Psoas muscle (tissue), 8 donors: ENCODE data around the gene ADAT3. TPM values are rescaled to one million over a fixed set of nuclear protein-coding genes. Genes with fewer than 3 reads are reported as not detected.
"Not testable (repeated sequence)": the region's sequence is repeated elsewhere in the genome, so short reads cannot be mapped to it uniquely, and the experiment has no call there.

Experiments
- ATAC-seq, 4 donors: fragments of 200-7000 bp; cut with Tn5 transposase; one replicate each; pipeline ENCODE4 v1.9.1; 2020; ENCODE audit warnings: moderate library complexity in 3 of 4, mild to moderate bottlenecking in 2 of 4
- DNase-seq, 2 donors: peaks; one replicate each; pipeline ENCODE4 v3.0.0-alpha.2; 2020
- H3K27ac ChIP-seq: fragments of 200-600 bp; one replicate; pipeline ENCODE4 v1.8.0; 2022
- H3K27me3 ChIP-seq, 3 donors: fragments of 200-600 bp in 1 of 3; one replicate each; pipeline versions ENCODE4 v1.6.1 to v1.8.0; 2013 to 2022; ENCODE audit warnings: low read length in 2 of 3, mild to moderate bottlenecking in 2 of 3, moderate library complexity in 1 of 3; ENCODE audit not compliant: insufficient read depth in 3 of 3
- H3K36me3 ChIP-seq, 2 donors: fragments of 200-600 bp in 1 of 2; one replicate each; pipeline versions ENCODE4 v1.6.1 to v1.8.0; 2013 to 2022; ENCODE audit warnings: low read depth in 1 of 2, mild to moderate bottlenecking in 1 of 2, moderate library complexity in 1 of 2; ENCODE audit not compliant: insufficient read depth in 1 of 2
- H3K4me1 ChIP-seq: fragments of 200-600 bp; one replicate; pipeline ENCODE4 v1.8.0; 2022
- H3K4me3 ChIP-seq: fragments of 200-600 bp; one replicate; pipeline ENCODE4 v1.8.0; 2022; ENCODE audit warnings: mild to moderate bottlenecking
- H3K9me3 ChIP-seq: fragments of 200-600 bp; one replicate; pipeline ENCODE4 v1.8.0; 2022
- WGBS, 3 donors: extraction: QIAGEN DNeasy Blood & Tissue Kit; methylation state at CpG; one replicate each; pipeline versions ENCODE4 v1.1.6 to v1.1.7; 2013; 5-methylcytosine and 5-hydroxymethylcytosine counted together
- intact Hi-C, 2 donors: fragments of 100-400 bp; cut with DNase I; formaldehyde crosslinking; loops; one replicate each; pipeline versions ENCODE4 v1.11.0 to v1.14.2; 2022
- polyA plus RNA-seq, 3 donors: library from polyadenylated mRNA; stranded (reverse); fragments of 200-250 nt; gene quantifications; one replicate each; pipeline ENCODE4 v1.2.3, GENCODE V29; 2013
- total RNA-seq, 4 donors: library from RNA; stranded (reverse); fragmentation: NEBNext Ultra II Directional in 2 of 4; extraction: Animal tissue kit (Norgen Biotek cat#: 25700) in 2 of 4; gene quantifications; one replicate each; pipeline versions ENCODE4 v1.2.1 to v1.2.4, GENCODE V29; 2021 to 2023
- TF ChIP-seq, protein P1 (sequence below): fragments of 200-600 bp; IDR thresholded peaks from one replicate; pipeline ENCODE4 v1.8.0; 2022; ENCODE audit warnings: antibody characterized with exemption
- donor health status: healthy with polysubstance abuse.
- donor health status: DM: no; HTN: no; CAD: no; lungs with moderate emphysema.
- donor health status: Bipolar disorder and iron deficiency.
- donor health status: healthy.
- donor health status: DM: yes; HTN: yes; CAD: no.
- donor health status: DM: no; HTN: no; CAD: no.
- donor health status: DM: no; HTN: no; CAD: no.
- donor health status: DM: yes; HTN: yes; CAD: no.

ADAT3 gene
- total and polyA plus RNA-seq, 7 donors, result 1.4 to 7.2 (median 2.2) TPM

GRCh38 chr19:1872807-1873523, 32.2 kb upstream of the ADAT3 start:
- Histone ChIP-seq H3K27me3 (no peaks in the 10 kb centered on the region), H3K9me3 (no peaks in the 10 kb centered on the region), H3K4me1 (peaks cover 36% of the 10 kb centered on the region), H3K4me3 (peak overlapping the region; percentile 97), H3K27ac (peak overlapping the region; percentile 100), H3K36me3 (peaks cover 0 to 13% of the 10 kb centered on the region in 2 donors)
- 66 to 74% (median 68%) methylated on average over 21 to 25 of the region's 25 CpGs for WGBS, 3 donors
- intact Hi-C loops, result no loop called here
- DNase-seq (no peak), ATAC-seq (no peak)
- TF ChIP-seq, protein P1, sequence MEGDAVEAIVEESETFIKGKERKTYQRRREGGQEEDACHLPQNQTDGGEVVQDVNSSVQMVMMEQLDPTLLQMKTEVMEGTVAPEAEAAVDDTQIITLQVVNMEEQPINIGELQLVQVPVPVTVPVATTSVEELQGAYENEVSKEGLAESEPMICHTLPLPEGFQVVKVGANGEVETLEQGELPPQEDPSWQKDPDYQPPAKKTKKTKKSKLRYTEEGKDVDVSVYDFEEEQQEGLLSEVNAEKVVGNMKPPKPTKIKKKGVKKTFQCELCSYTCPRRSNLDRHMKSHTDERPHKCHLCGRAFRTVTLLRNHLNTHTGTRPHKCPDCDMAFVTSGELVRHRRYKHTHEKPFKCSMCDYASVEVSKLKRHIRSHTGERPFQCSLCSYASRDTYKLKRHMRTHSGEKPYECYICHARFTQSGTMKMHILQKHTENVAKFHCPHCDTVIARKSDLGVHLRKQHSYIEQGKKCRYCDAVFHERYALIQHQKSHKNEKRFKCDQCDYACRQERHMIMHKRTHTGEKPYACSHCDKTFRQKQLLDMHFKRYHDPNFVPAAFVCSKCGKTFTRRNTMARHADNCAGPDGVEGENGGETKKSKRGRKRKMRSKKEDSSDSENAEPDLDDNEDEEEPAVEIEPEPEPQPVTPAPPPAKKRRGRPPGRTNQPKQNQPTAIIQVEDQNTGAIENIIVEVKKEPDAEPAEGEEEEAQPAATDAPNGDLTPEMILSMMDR, result no peak

GRCh38 chr19:1873524-1874473, 31.4 kb upstream of the ADAT3 start:
- 28 to 43% (median 37%) methylated on average over 29 of the region's 29 CpGs for WGBS, 3 donors
- no peaks in the 10 kb centered on the region for H3K9me3 ChIP-seq
- ATAC-seq, result peak in 1 of 4 donors; percentile 5
- no peaks in the 10 kb centered on the region for H3K27me3 ChIP-seq
- H3K27ac ChIP-seq, result peak overlapping the region; percentile 100
- intact Hi-C loops, result no loop called here
- peak overlapping the region; percentile 97 for H3K4me3 ChIP-seq
- TF ChIP-seq, protein P1, result no peak
- H3K4me1 ChIP-seq, result peaks cover 36% of the 10 kb centered on the region
- DNase-seq, result peak in 1 of 2 donors; percentile 53
- peaks cover 0 to 13% of the 10 kb centered on the region in 2 donors for H3K36me3 ChIP-seq

- TF ChIP-seq, protein P1, result no peak
- Histone ChIP-seq H3K27ac (peak overlapping the region; percentile 100), H3K27me3 (no peaks in the 10 kb centered on the region), H3K36me3 (peaks cover 0 to 15% of the 10 kb centered on the region in 2 donors), H3K4me1 (peaks cover 36% of the 10 kb centered on the region), H3K9me3 (no peaks in the 10 kb centered on the region), H3K4me3 (peak overlapping the region; percentile 97)
- WGBS, 3 donors, result 13 to 21% (median 14%) methylated on average over 16 of the region's 16 CpGs
- intact Hi-C loops, result no loop called here
- DNase-seq (no peak), ATAC-seq (no peak)
Measured at GRCh38 chr19:1874554-1875185, 30.5 kb upstream of the ADAT3 start.

DNA sequence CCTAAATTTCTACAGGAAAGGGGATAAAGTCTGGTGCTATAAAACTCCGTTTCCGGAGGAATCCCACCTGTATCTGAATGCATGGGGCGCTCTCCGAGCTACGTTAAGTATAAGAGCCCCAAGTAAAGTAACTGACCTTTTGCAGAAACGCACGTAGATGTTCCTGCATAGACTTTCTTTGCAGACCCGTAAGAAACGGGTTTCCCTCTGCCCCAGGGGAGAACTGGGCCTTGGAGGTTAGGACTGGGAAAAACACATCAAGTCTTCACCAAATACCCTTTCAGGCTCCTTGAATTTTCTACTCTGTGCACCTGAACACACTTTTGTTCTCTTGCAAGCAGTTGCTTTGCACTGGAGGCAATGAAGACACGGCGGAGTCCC, 29.9 kb upstream of the ADAT3 start:
- Histone ChIP-seq H3K36me3 (peaks cover 0 to 15% of the 10 kb centered on the region in 2 donors), H3K4me1 (peaks cover 36% of the 10 kb centered on the region), H3K27ac (peak overlapping the region; percentile 100), H3K4me3 (peak overlapping the region; percentile 97)
- intact Hi-C loops, H3K27me3 ChIP-seq, H3K9me3 ChIP-seq, DNase-seq: not testable (repeated sequence)
- ATAC-seq, result peak in 1 of 4 donors; percentile 1
- WGBS, 3 donors, result 2 to 6% (median 4%) methylated on average over 11 of the region's 11 CpGs
